Type B pancreatic cell (in vitro differentiated cells): ENCODE results near the gene TGFBI. TPM values are rescaled to one million over a fixed set of nuclear protein-coding genes. Genes with fewer than 3 reads are reported as not detected.

Experiments
- DNase-seq: peaks from one replicate; pipeline ENCODE4 v3.0.0; 2021; ENCODE audit warnings: mixed read lengths; ENCODE audit not compliant: unreplicated experiment; ENCODE audit errors: extremely low spot score
- H3K27ac Mint-ChIP-seq: 2 replicates; pipeline ENCODE4 v1.8.0; 2021; ENCODE audit warnings: mild to moderate bottlenecking, mixed read lengths
- H3K27me3 Mint-ChIP-seq: 2 replicates; pipeline ENCODE4 v1.8.0; 2021; ENCODE audit warnings: mixed read lengths
- H3K36me3 Mint-ChIP-seq: 2 replicates; pipeline ENCODE4 v1.8.0; 2021; ENCODE audit warnings: mixed read lengths
- H3K4me1 Mint-ChIP-seq: one replicate; pipeline ENCODE4 v1.8.0; 2021; ENCODE audit warnings: mixed read lengths; ENCODE audit not compliant: unreplicated experiment
- H3K4me3 Mint-ChIP-seq: 2 replicates; pipeline ENCODE4 v1.8.0; 2021; ENCODE audit warnings: mild to moderate bottlenecking, mixed read lengths
- H3K9me3 Mint-ChIP-seq: 2 replicates; pipeline ENCODE4 v1.8.0; 2021; ENCODE audit warnings: mixed read lengths
- CTCF ChIP-seq: fragments of 200-600 bp; sonication (generic); conservative IDR thresholded peaks from 2 replicates; pipeline ENCODE4 v1.5.0; 2021; ENCODE audit warnings: antibody characterized with exemption, mild to moderate bottlenecking
- total RNA-seq: library from RNA; stranded (reverse); gene quantifications from 2 replicates; pipeline ENCODE4 v1.2.1, GENCODE V29; 2021; ENCODE audit warnings: low replicate concordance

TGFBI gene
- total RNA-seq, 1 donor from 2014 or later: 302 TPM

GRCh38 chr5:136015966-136016650 is 12.7 kb upstream of the TGFBI start:
- Mint-ChIP-seq H3K27me3 (peaks cover 38% of the 10 kb centered on the region), H3K4me1 (peaks cover 72% of the 10 kb centered on the region), H3K9me3 (peaks cover 6% of the 10 kb centered on the region), H3K4me3 (no peak overlapping the region), H3K27ac (no peak overlapping the region), H3K36me3 (no peaks in the 10 kb centered on the region)
- no peak for TF ChIP-seq CTCF
- no peak for DNase-seq

- Mint-ChIP-seq H3K36me3 (no peaks in the 10 kb centered on the region), H3K4me3 (no peak overlapping the region), H3K4me1 (peaks cover 66% of the 10 kb centered on the region), H3K9me3 (peaks cover 8% of the 10 kb centered on the region), H3K27me3 (peaks cover 41% of the 10 kb centered on the region), H3K27ac (no peak overlapping the region)
- DNase-seq: no peak
- no peak for TF ChIP-seq CTCF
Measured at GRCh38 chr5:136016945-136017530, 11.8 kb upstream of the TGFBI start.

GRCh38 chr5:136018814-136019783 is 9.7 kb upstream of the TGFBI start:
- TF ChIP-seq CTCF: no peak
- peak overlapping the region; percentile 50 for H3K4me3 Mint-ChIP-seq
- H3K36me3 Mint-ChIP-seq: no peaks in the 10 kb centered on the region
- peaks cover 46% of the 10 kb centered on the region for H3K27me3 Mint-ChIP-seq
- no peak for DNase-seq
- H3K4me1 Mint-ChIP-seq: peaks cover 60% of the 10 kb centered on the region
- H3K9me3 Mint-ChIP-seq: peaks cover 12% of the 10 kb centered on the region
- peak overlapping the region; percentile 68 for H3K27ac Mint-ChIP-seq

GRCh38 chr5:136020001-136020382 is 8.8 kb upstream of the TGFBI start:
- H3K36me3 Mint-ChIP-seq: no peaks in the 10 kb centered on the region
- peak overlapping the region; percentile 50 for H3K4me3 Mint-ChIP-seq
- no peak for TF ChIP-seq CTCF
- H3K27me3 Mint-ChIP-seq: peaks cover 46% of the 10 kb centered on the region
- peaks cover 12% of the 10 kb centered on the region for H3K9me3 Mint-ChIP-seq
- H3K27ac Mint-ChIP-seq: peak overlapping the region; percentile 68
- peaks cover 51% of the 10 kb centered on the region for H3K4me1 Mint-ChIP-seq
- no peak for DNase-seq

GRCh38 chr5:136020383-136021015 is 8.3 kb upstream of the TGFBI start:
- Mint-ChIP-seq H3K4me3 (peak overlapping the region; percentile 50), H3K36me3 (no peaks in the 10 kb centered on the region), H3K27ac (peak overlapping the region; percentile 68), H3K4me1 (peaks cover 46% of the 10 kb centered on the region), H3K27me3 (peaks cover 47% of the 10 kb centered on the region), H3K9me3 (peaks cover 12% of the 10 kb centered on the region)
- no peak for TF ChIP-seq CTCF
- no peak for DNase-seq
